A673 (cell line): ENCODE measurements around the gene EIF3CL.
"Not testable (repeated sequence)": the region's sequence is repeated elsewhere in the genome, so short reads cannot be mapped to it uniquely, and the experiment has no call there.

Experiments
- EZH2 ChIP-seq: fragments of 200-600 bp; sonication (generic); IDR thresholded peaks from 2 replicates; pipeline ENCODE4 v1.6.1; 2017; ENCODE audit warnings: borderline replicate concordance, low read depth, mild to moderate bottlenecking, mixed read lengths, antibody characterized with exemption, low read length; ENCODE audit not compliant: poor library complexity, severe bottlenecking
- TF ChIP-seq, protein P1 (sequence below): fragments of 300-800, 200-600 bp; sonication (generic); conservative IDR thresholded peaks from 2 replicates; pipeline ENCODE4 v1.5.1; 2017; ENCODE audit warnings: low read depth, mild to moderate bottlenecking, antibody characterized with exemption, low read length, moderate library complexity, mixed read lengths

DNA sequence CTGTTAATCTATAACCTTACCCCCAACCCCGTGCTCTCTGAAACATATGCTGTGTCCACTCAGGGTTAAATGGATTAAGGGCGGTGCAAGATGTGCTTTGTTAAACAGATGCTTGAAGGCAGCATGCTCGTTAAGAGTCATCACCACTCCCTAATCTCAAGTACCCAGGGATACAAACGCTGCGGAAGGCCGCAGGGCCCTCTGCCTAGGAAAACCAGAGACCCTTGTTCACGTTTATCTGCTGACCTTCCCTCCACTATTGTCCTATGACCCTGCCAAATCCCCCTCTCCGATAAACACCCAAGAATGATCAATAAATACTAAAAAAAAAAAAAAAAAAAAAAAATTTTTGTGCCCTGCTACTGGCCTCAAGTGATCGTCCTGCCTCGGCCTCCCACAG lies 25.8 kb downstream of the EIF3CL start:
- TF ChIP-seq, protein P1, sequence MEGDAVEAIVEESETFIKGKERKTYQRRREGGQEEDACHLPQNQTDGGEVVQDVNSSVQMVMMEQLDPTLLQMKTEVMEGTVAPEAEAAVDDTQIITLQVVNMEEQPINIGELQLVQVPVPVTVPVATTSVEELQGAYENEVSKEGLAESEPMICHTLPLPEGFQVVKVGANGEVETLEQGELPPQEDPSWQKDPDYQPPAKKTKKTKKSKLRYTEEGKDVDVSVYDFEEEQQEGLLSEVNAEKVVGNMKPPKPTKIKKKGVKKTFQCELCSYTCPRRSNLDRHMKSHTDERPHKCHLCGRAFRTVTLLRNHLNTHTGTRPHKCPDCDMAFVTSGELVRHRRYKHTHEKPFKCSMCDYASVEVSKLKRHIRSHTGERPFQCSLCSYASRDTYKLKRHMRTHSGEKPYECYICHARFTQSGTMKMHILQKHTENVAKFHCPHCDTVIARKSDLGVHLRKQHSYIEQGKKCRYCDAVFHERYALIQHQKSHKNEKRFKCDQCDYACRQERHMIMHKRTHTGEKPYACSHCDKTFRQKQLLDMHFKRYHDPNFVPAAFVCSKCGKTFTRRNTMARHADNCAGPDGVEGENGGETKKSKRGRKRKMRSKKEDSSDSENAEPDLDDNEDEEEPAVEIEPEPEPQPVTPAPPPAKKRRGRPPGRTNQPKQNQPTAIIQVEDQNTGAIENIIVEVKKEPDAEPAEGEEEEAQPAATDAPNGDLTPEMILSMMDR = not testable (repeated sequence)
- not testable (repeated sequence) for TF ChIP-seq EZH2
